DMS114 treated with DMSO at 0.1 percent for 48 hours (cell line): ENCODE results near the gene PPP1R14B.
A peak's percentile ranks its signal among the peaks of the same experiment; 100 is the strongest.

ENCODE experiments used
- DNase-seq: peaks from one replicate; lab custom pipeline; 2025; ENCODE audit not compliant: unreplicated experiment; lab: John Stamatoyannopoulos, UW

Gene PPP1R14B

GRCh38 chr11:64261556-64262080 is 14.9 kb upstream of the PPP1R14B start:
- no peak for DNase-seq

DNA sequence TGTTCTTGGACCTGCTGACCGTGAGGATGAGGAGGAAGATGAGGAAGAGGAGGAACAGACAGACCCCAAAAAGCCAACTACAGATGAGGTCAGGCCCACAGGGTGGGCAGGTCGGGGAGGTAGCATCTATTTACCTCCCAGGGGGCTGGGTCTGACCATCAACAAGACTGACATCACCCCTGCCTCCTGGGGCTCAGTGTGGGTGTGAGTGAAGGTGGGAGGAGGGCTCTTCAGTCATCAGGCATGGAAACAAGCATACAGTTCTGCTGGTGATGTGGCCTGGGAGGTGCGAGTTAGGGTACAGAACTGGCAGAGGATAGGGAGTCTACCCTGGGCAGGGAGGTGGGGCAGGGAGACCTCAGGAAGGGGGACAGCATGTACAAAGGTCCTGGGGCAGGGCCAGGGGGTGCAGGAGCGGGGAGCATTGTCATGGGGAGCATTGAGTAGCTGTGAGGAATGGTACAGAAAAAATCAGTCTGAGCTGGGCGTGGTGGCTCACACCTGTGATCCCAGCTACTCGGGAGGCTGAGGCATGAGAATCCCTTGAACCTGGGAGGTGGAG is 13.5 kb upstream of the PPP1R14B start:
- DNase-seq: no peak

DNA sequence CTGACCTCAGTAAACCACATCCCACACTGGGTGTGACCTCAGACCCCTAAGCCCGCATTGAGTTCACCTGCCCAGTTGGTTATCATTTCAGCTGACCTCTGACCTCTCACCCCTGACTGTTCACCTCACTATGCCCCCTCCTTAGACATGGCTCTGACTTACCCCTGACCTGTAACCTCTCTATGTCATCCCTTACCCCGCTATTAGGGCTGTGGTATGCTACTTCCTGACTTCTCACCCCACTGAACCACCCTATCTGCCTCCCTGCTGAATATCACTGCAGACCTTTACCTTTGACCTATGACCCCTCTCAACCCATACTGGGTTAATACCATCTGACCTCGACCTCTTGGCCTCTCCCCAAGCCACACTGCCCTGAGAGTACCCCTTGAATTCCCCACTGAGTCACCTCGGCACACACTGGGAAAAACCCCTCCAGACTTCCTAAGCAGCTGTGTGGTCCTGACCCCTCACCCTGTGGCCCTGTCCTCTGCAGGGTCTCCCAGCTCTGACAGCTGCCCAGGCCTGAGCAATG is 12.9 kb upstream of the PPP1R14B start:
- no peak for DNase-seq

DNA sequence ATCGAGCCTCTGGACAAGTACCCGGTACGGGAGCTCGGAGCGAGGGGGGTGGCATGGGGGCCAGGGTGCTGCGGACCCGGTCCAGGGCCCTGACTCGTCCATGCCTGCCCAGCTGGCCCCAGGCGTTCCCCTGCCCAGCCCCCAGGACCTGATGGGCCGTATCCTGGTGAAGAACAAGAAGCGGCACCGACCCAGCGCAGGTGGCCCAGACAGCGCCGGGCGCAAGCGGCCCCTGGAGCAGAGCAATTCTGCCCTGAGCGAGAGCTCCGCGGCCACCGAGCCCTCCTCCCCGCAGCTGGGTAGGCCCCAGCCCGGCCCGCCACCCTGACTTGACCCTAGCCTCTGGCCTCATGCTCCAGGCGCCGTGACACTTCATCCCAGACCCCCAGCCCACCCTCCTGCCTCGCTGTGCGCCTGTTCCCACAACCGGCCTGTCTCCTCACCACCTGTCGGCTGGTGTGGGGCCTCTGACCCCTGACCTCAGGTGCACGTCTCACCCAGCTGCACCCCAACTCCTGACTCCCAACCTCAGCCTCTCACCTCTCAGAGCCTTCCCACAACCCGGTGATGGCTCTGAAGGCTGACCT is 12.3 kb upstream of the PPP1R14B start:
- DNase-seq: no peak

DNA sequence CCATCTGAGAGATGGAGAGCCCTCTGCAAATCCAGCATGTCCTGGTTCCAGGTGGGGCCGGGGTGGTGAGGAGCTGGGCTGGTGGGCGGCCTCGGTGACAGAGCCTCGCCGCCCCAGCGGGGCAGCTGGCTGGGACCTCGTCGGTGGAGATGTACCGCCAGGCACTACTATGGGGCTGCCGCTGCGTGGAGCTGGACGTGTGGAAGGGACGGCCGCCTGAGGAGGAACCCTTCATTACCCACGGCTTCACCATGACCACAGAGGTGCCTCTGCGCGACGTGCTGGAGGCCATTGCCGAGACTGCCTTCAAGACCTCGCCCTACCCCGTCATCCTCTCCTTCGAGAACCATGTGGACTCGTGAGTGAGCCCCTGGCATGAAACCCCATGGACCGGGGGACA is 11.6 kb upstream of the PPP1R14B start:
- DNase-seq: no peak

GRCh38 chr11:64256300-64256699 is 9.6 kb upstream of the PPP1R14B start:
- DNase-seq: no peak

DNA sequence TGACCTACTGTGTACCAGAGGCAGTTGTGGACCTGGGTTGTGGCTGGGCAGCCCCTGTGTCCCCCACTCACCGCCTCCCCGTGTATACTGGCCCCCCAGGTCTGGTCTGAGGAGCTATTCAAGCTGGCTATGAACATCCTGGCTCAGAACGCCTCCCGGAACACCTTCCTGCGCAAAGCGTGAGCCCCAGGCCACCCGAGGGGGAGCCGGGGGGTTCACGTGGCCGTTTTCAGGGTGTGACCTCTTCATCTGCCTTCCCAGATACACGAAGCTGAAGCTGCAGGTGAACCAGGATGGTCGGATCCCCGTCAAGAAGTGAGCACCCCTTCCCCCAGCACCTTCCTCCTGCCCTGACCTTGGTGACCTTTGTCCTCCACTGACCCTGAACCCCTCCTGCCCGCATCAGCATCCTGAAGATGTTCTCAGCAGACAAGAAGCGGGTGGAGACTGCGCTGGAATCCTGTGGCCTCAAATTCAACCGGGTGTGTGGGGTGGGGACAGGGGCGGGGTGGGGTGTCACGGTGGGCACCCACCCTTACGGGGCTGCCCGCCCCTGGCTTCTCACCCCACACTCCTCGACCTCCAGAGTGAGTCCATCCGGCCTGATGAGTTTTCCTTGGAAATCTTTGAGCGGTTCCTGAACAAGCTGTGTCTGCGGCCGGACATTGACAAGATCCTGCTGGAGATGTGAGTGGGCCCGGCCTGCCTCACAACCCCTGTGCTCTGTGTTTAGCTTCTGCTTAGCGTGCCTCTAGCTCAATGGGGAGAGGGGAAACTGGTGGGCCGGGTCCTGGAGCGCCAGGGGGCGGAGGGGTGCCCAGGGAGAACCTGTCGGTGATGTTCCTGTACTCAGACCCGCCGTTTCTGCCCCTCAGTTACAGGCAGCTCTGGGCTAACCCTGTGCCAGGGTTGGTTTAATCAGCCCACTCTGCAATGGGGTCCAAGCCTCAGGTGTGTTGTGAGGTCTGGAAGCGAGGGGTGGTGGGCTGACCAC is 8.7 kb upstream of the PPP1R14B start:
- DNase-seq: no peak

DNA sequence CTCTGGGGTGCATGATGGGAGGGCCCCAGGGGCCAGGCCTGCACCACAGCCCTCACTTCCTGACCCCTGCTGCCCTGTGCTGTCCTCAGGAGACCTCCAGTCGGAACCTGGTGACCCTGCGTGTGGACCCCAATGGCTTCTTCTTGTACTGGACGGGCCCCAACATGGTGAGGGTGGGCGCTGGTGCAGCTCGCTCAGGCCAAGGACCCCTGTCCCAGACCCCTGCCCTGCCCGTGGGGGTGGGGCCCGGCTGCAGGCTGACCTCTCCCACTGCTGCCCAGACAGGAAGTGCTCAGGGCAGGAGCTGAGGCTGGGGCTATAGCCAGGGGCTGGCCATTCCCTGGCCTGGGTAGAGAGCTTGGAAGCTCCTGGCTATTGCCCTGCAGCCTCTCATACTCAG is 7.6 kb upstream of the PPP1R14B start:
- no peak for DNase-seq

DNA sequence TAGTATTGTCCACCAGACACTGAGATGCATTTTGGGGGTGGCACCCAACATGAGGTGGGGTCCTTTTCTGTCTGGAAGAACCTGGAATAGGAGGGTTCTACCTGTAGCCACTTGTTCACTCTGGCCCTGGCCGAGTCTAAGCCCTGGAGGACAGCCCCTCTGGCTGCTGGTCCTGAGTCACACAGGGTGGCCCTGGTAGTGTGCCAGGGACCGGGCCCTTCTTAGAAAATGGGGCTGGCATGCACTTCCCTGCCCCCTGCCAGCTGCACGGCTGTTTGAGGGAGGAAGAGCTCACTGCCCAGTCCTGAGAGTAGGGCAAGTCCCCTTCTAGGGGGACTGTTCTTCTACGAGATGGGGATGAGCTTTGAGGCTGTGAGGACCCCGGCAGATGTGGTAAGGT is 6.7 kb upstream of the PPP1R14B start:
- DNase-seq: no peak

DNA sequence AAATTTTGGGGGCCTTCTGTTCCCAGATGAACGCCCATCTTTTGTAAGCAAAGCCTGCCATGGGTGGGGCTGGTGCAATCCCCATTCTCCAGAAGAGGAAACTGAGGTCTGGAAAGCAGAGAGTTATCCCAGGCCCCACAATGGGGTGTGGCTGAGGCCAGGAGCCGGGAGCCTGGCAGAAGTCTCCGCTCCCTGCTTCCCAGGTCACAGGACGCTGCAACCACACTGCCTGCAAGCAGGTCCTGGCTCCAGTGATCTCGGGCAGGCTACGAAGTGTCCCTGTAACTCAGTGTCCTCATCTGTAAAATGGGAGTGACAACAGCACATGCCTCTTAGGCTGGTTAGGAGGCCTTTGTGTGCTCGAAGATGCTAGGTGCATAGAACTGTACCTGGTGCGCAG is 6.3 kb upstream of the PPP1R14B start:
- DNase-seq: no peak

GRCh38 chr11:64252003-64252872 is 5.5 kb upstream of the PPP1R14B start:
- DNase-seq: no peak

- no peak for DNase-seq
Measured at GRCh38 chr11:64251753-64252002, 4.9 kb upstream of the PPP1R14B start.

GRCh38 chr11:64251016-64251752 is 4.4 kb upstream of the PPP1R14B start, which contains the start of gene PLCB3:
TSS of gene PLCB3 (plus strand) at chr11:64251530. CDS start at chr11:64251650, 120 bp downstream.
- peak; percentile 39 for DNase-seq

- DNase-seq: no peak
Measured at GRCh38 chr11:64250415-64251015, 3.8 kb upstream of the PPP1R14B start.

DNA sequence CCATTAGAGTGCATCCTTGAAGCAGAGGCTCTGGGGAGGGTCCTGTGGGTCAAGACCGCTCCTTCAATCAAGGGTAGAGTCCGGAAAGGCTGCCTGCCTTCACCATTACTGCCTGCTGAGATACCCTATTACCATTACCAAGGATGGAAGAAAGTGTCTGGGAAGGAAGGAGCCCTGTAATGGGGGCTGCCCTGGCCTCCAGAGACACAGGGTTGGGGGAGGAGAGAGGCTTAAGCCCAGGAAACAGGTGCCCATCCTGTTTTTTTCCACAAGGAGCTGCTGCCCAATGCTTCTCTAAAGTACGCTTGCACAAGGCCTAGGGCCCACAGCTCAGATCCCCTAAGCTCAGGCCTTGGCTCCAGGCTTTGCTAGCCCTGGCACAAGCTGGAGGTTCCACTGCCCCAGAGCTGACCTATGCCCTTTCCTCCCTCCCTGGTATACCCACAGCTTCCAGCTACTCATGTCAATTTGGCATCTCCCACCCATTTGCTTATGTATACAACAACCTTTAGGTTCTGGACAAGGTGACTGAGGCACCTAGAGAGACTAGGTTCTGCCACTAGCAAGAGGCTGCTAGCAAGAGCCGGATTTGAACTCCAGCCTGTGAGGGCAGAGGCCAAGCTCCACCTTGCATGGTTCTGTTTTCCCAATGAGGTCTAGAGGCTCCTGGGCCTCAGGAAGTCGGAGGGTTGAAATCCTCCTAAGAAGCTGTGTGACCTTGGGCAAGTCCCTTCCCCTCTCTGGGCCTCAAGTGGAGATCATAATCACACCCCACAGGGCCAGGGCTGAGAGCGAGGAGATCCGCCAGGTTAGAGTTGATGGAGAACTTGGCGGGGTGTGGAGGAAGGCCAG is 3.0 kb upstream of the PPP1R14B start:
- DNase-seq: no peak

DNA sequence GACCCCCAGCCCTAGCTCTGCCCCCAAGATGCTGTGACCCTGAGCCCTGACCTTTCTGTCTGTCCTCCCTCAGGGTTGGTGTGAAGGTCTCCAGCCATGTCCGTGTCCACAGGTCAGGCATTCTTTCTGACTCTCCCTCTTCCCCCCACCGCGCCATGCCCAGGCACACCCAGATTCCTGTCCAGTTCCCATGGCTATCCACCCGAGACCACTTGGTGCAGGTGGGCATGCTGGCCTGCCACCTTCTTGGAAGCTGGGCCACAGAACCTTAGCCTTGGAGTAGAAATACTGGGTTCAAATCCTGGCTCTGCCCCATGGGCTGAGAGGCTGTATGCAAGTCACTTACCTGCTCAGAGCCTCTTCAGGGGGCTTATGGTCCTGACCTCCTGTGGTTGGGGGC is 2.3 kb upstream of the PPP1R14B start:
- DNase-seq: no peak

GRCh38 chr11:64248578-64248977 is 1.8 kb upstream of the PPP1R14B start:
- no peak for DNase-seq

GRCh38 chr11:64247729-64248531 is 1.2 kb upstream of the PPP1R14B start:
- DNase-seq: no peak
